Spleen (tissue), 11 donors: ENCODE results near the gene MMP25. TPM values are rescaled to one million over a fixed set of nuclear protein-coding genes. Genes with fewer than 3 reads are reported as not detected.
"Not testable (repeated sequence)": the region's sequence is repeated elsewhere in the genome, so short reads cannot be mapped to it uniquely, and the experiment has no call there.

Source experiments
- DNase-seq: peaks from one replicate; pipeline ENCODE4 v3.0.0-alpha.2; 2020
- H3K27ac ChIP-seq, 8 donors: fragments of 200-600 bp; sonication (generic) in 7 of 8; 1 replicate in 4 of 8; 2 replicates in 4 of 8; pipeline versions ENCODE4 v1.5.0 to v1.8.0; 2016 to 2021; ENCODE audit warnings: inconsistent platforms in 4 of 8, mild to moderate bottlenecking in 4 of 8, moderate library complexity in 1 of 8
- H3K27me3 ChIP-seq, 7 donors: fragments of 200-600 bp; sonication (generic) in 6 of 7; replicated peaks in 1 of 7; 1 replicate in 4 of 7; 2 replicates in 3 of 7; pipeline versions ENCODE4 v1.5.0 to v1.8.0; 2016 to 2021; ENCODE audit warnings: inconsistent platforms in 3 of 7, mild to moderate bottlenecking in 1 of 7
- H3K36me3 ChIP-seq, 6 donors: fragments of 200-600 bp; sonication (generic) in 5 of 6; 1 replicate in 4 of 6; 2 replicates in 2 of 6; pipeline versions ENCODE4 v1.5.0 to v1.8.0; 2016 to 2021; ENCODE audit warnings: inconsistent platforms in 2 of 6
- H3K4me1 ChIP-seq, 6 donors: fragments of 200-600 bp; sonication (generic) in 5 of 6; 1 replicate in 3 of 6; 2 replicates in 3 of 6; pipeline versions ENCODE4 v1.5.0 to v1.8.0; 2016 to 2021; ENCODE audit warnings: inconsistent platforms in 3 of 6
- H3K4me3 ChIP-seq, 8 donors: fragments of 200-600 bp; sonication (generic) in 7 of 8; 1 replicate in 4 of 8; 2 replicates in 4 of 8; pipeline versions ENCODE4 v1.5.0 to v1.8.0; 2016 to 2021; ENCODE audit warnings: inconsistent platforms in 4 of 8, mild to moderate bottlenecking in 4 of 8, moderate library complexity in 2 of 8
- H3K9me3 ChIP-seq, 8 donors: fragments of 200-600 bp; sonication (generic) in 7 of 8; 1 replicate in 4 of 8; 2 replicates in 4 of 8; pipeline versions ENCODE4 v1.5.0 to v1.8.0; 2016 to 2021; ENCODE audit warnings: inconsistent platforms in 4 of 8
- CTCF ChIP-seq, 11 experiments: fragments of 200-600 bp in 7 of 11; fragments of 450-650 bp in 4 of 11; sonication (generic) in 4 of 11; IDR thresholded peaks in 8 of 11; conservative IDR thresholded peaks in 3 of 11; 1 replicate in 7 of 11; 2 replicates in 4 of 11; pipeline versions ENCODE4 v1.4.0 to v1.8.0; 2016 to 2021; ENCODE audit warnings: antibody characterized with exemption in 11 of 11, inconsistent platforms in 4 of 11, mild to moderate bottlenecking in 1 of 11
- POLR2A ChIP-seq, 3 donors: fragments of 450-650 bp; IDR thresholded peaks; one replicate each; pipeline ENCODE4 v1.5.1; 2017; ENCODE audit warnings: antibody characterized with exemption in 3 of 3, mild to moderate bottlenecking in 1 of 3
- POLR2AphosphoS5 ChIP-seq, 3 donors: sonication (generic); formaldehyde crosslinking; IDR thresholded peaks; one replicate each; pipeline ENCODE4 v1.5.1; 2017; ENCODE audit warnings: antibody characterized with exemption in 3 of 3
- WGBS, 5 donors: extraction: QIAGEN DNeasy Blood & Tissue Kit in 3 of 5; methylation state at CpG; one replicate each; pipeline versions ENCODE4 v1.1.5 to v1.1.7; 2013 to 2018; 5-methylcytosine and 5-hydroxymethylcytosine counted together
- intact Hi-C: fragments of 100-400 bp; cut with DNase I; formaldehyde crosslinking; loops from one replicate; pipeline ENCODE4 v1.15.0; 2023; ENCODE audit warnings: low total_unique reads
- polyA plus RNA-seq, 3 donors: library from polyadenylated mRNA; stranded (reverse); fragments of 200-250 nt; gene quantifications; one replicate each; pipeline ENCODE4 v1.2.1, GENCODE V29; 2013
- total RNA-seq, 7 donors: library from RNA; depleted of rRNA in 3 of 7; stranded (reverse); fragments of >200 nt in 3 of 7; fragmentation: NEBNext Ultra II Directional in 4 of 7; extraction: Animal tissue kit (Norgen Biotek cat#: 25700) in 4 of 7; gene quantifications; one replicate each; pipeline versions ENCODE4 v1.1.0 to v1.2.1, GENCODE V29; 2016 to 2021
- donor health status: healthy with polysubstance abuse.
- donor health status: DM: no; HTN: no; CAD: no; lungs with moderate emphysema.
- donor health status: DM: no; HTN: no; CAD: no.
- donor health status: Bipolar disorder and iron deficiency.
- donor health status: healthy.
- donor health status: DM: no; HTN: no; CAD: no.
- donor health status: DM: yes; HTN: yes; CAD: no.

Gene MMP25
- total and polyA plus RNA-seq, 10 donors, result 2.7 to 282 (median 65.6) TPM

- Histone ChIP-seq H3K27ac (peak overlapping the region in 3 of 8 donors; percentile 85 to 93 (median 91)), H3K4me3 (no peak overlapping the region), H3K4me1 (peaks cover 10 to 85% (median 48%) of the 10 kb centered on the region in 6 donors), H3K9me3 (no peaks in the 10 kb centered on the region), H3K27me3 (no peaks in the 10 kb centered on the region), H3K36me3 (peaks cover 0 to 30% (median 2%) of the 10 kb centered on the region in 6 donors)
- DNase-seq, result peak; percentile 60
- intact Hi-C loops, result no loop called here
- TF ChIP-seq CTCF (IDR thresholded peaks at IDR 0.05 in 8 of 11, conservative IDR thresholded peaks at IDR 0.05 in 3 of 11), result no peak
- no peak for TF ChIP-seq POLR2A (IDR thresholded peaks at IDR 0.05)
- peak in 1 of 3 donors; percentile 5 for TF ChIP-seq POLR2AphosphoS5 (IDR thresholded peaks at IDR 0.05)
- WGBS, 5 donors, result 80 to 94% (median 88%) methylated on average over 4 to 9 of the region's 9 CpGs
These were observed 24.3 kb downstream of the MMP25 start for GRCh38 chr16:3070608-3071111.

- Histone ChIP-seq H3K4me3 (no peak overlapping the region), H3K36me3 (peaks cover 0 to 36% (median 2%) of the 10 kb centered on the region in 6 donors), H3K27me3 (no peaks in the 10 kb centered on the region), H3K4me1 (peaks cover 13 to 90% (median 57%) of the 10 kb centered on the region in 6 donors), H3K27ac (peak overlapping the region in 4 of 8 donors; percentile 7 to 93 (median 88)), H3K9me3 (no peaks in the 10 kb centered on the region)
- DNase-seq, result peak; percentile 47
- TF ChIP-seq POLR2AphosphoS5 (IDR thresholded peaks at IDR 0.05) (peak in 2 of 3 donors; percentile 20 to 38), POLR2A (IDR thresholded peaks at IDR 0.05) (no peak)
- WGBS, 5 donors, result 89 to 94% (median 92%) methylated on average over 7 of the region's 7 CpGs
- intact Hi-C loops, result no loop called here
These were observed 25.3 kb downstream of the MMP25 start for GRCh38 chr16:3071655-3072054.

- peaks cover 13 to 94% (median 61%) of the 10 kb centered on the region in 6 donors for H3K4me1 ChIP-seq
- H3K27ac ChIP-seq, result peak overlapping the region in 4 of 8 donors; percentile 85 to 93 (median 89)
These were observed 25.8 kb downstream of the MMP25 start for GRCh38 chr16:3072148-3072547.

GRCh38 chr16:3072576-3073263 lies 26.4 kb downstream of the MMP25 start:
- peak; percentile 78 for DNase-seq
- peaks cover 0 to 42% (median 2%) of the 10 kb centered on the region in 6 donors for H3K36me3 ChIP-seq
- intact Hi-C loops, H3K9me3 ChIP-seq, H3K27me3 ChIP-seq: not testable (repeated sequence)
- H3K4me1 ChIP-seq, result peaks cover 9 to 94% (median 61%) of the 10 kb centered on the region in 6 donors
- peak overlapping the region in 1 of 8 donors; percentile 53 for H3K4me3 ChIP-seq
- 0 to 53% (median 49%) methylated on average over 2 to 16 of the region's 18 CpGs for WGBS, 5 donors
- H3K27ac ChIP-seq, result peak overlapping the region in 7 of 8 donors; percentile 57 to 93 (median 85)
- TF ChIP-seq CTCF (IDR thresholded peaks at IDR 0.05 in 8 of 11, conservative IDR thresholded peaks at IDR 0.05 in 3 of 11), result peak in 1 of 11 experiments; percentile 10

More at GRCh38 chr16:3072148-3072547, 25.8 kb downstream of the MMP25 start:
- H3K9me3 ChIP-seq, H3K4me3 ChIP-seq, intact Hi-C loops, H3K27me3 ChIP-seq: not testable (repeated sequence)
- peak; percentile 79 for DNase-seq
- 23 to 54% (median 40%) methylated on average over 3 to 4 of the region's 4 CpGs for WGBS, 5 donors
- peaks cover 0 to 41% (median 2%) of the 10 kb centered on the region in 6 donors for H3K36me3 ChIP-seq

- H3K27me3 ChIP-seq, result no peaks in the 10 kb centered on the region
- H3K9me3 ChIP-seq, result no peaks in the 10 kb centered on the region
- intact Hi-C loops, result no loop called here
- H3K36me3 ChIP-seq, result peaks cover 0 to 42% (median 2%) of the 10 kb centered on the region in 6 donors
- H3K4me3 ChIP-seq, result peak overlapping the region in 2 of 8 donors; percentile 10 to 53
- WGBS, 5 donors, result 78 to 92% (median 84%) methylated on average over 7 of the region's 7 CpGs
- peaks cover 8 to 94% (median 60%) of the 10 kb centered on the region in 6 donors for H3K4me1 ChIP-seq
- TF ChIP-seq POLR2A (IDR thresholded peaks at IDR 0.05) (no peak), POLR2AphosphoS5 (IDR thresholded peaks at IDR 0.05) (no peak), CTCF (IDR thresholded peaks at IDR 0.05 in 8 of 11, conservative IDR thresholded peaks at IDR 0.05 in 3 of 11) (no peak)
- H3K27ac ChIP-seq, result peak overlapping the region in 7 of 8 donors; percentile 41 to 93 (median 85)
- peak; percentile 70 for DNase-seq
These were observed 27.1 kb downstream of the MMP25 start for GRCh38 chr16:3073448-3073847.
